ENCODE measurements around the gene ATP2A2. TPM values are rescaled to one million over a fixed set of nuclear protein-coding genes. Genes with fewer than 3 reads are reported as not detected.

The ATP2A2 gene
- total and polyA plus RNA-seq, 2 of the 8 experiments (the other 6 are each of a cell fraction or from before 2014, with no cell fraction given): 86.1 to 271 TPM

GRCh38 chr12:110337912-110338710 is 57.1 kb downstream of the ATP2A2 start:
- DNase-seq (ENCODE audit: low read depth in 1 of 2, low spot score in 2 of 2) (peak in 1 of 2 experiments; percentile 23), FAIRE-seq (no peak)
- ChIA-PET POLR2A (ENCODE audit: partially characterized antibody) (interaction anchor here (0.6 to 1.6 kb wide), 5 partner anchors 9 to 35 kb away, joined by 3 to 5 read pairs (median 4); no protein-coding TSS in a partner anchor), CTCF (ENCODE audit: partially characterized antibody) (interaction anchor here (1.0 to 1.7 kb wide), 4 partner anchors 15 to 93 kb away, joined by 3 to 5 read pairs (median 3); no protein-coding TSS in a partner anchor)
- Histone ChIP-seq H2BK15ac (ENCODE audit: low read length) (no peak overlapping the region), H3K79me2 (ENCODE audit: control insufficient read depth in 1 of 2, insufficient read depth in 2 of 2, low read length in 2 of 2) (no peaks in the 10 kb centered on the region), H3K27me3 (replicated peaks in 1 of 4; ENCODE audit: control insufficient read depth in 3 of 4, extremely low read depth in 1 of 4, insufficient read depth in 3 of 4, low read length in 3 of 4) (no peaks in the 10 kb centered on the region), H3K4me1 (replicated peaks in 1 of 4; ENCODE audit: control insufficient read depth in 3 of 4, insufficient read depth in 4 of 4, low read length in 3 of 4) (no peaks in the 10 kb centered on the region), H3K9ac (replicated peaks in 1 of 4; ENCODE audit: extremely low read depth in 1 of 4, low read depth in 3 of 4, low read length in 3 of 4) (no peak overlapping the region), H2BK120ac (replicated peaks; ENCODE audit: low read depth, low read length) (no peak overlapping the region), H4K91ac (replicated peaks; ENCODE audit: insufficient read length, low read length) (no peak overlapping the region), H3K56ac (replicated peaks; ENCODE audit: insufficient read length, low read depth, low read length) (no peak overlapping the region), H3K36me3 (ENCODE audit: control insufficient read depth in 2 of 4, insufficient read depth in 4 of 4, low read length in 3 of 4) (peaks cover 65 to 99% (median 91%) of the 10 kb centered on the region in 4 experiments), H4K20me1 (replicated peaks in 1 of 2; ENCODE audit: control insufficient read depth in 1 of 2, insufficient read depth in 2 of 2, low read length in 2 of 2) (peaks cover 10 to 12% of the 10 kb centered on the region in 2 experiments), H3K9me3 (ENCODE audit: insufficient read depth in 2 of 2, low read depth in 1 of 2, low read length in 1 of 2) (no peaks in the 10 kb centered on the region), H4K5ac (ENCODE audit: insufficient read length, low read depth, low read length) (no peak overlapping the region), H2BK5ac (ENCODE audit: low read depth, low read length) (no peak overlapping the region; the same call in 1 of the 2 replicates), H2AFZ (ENCODE audit: low read length) (no peak overlapping the region), H3K27ac (ENCODE audit: low read depth, low read length) (no peak overlapping the region), H2BK12ac (ENCODE audit: low read depth, low read length) (no peak overlapping the region), H2AK5ac (ENCODE audit: low read depth, low read length) (no peak overlapping the region), H3K23ac (ENCODE audit: insufficient read length) (no peak overlapping the region), H3K4me3 (ENCODE audit: extremely low read depth in 1 of 4, insufficient read depth in 2 of 4, low read depth in 3 of 4, low read length in 4 of 4) (no peak overlapping the region), H3K23me2 (ENCODE audit: low read depth, low read length) (no peaks in the 10 kb centered on the region), H3K4ac (replicated peaks; ENCODE audit: insufficient read length, low read depth, low read length) (no peak overlapping the region), H3K4me2 (ENCODE audit: insufficient read depth in 1 of 2, low read depth in 2 of 2, low read length in 2 of 2) (no peak overlapping the region), H4K8ac (ENCODE audit: extremely low read depth, insufficient read depth, low read length) (no peak overlapping the region), H3K18ac (ENCODE audit: extremely low read depth, low read length) (no peak overlapping the region), H2BK20ac (ENCODE audit: low read length) (no peak overlapping the region), H3K79me1 (ENCODE audit: low read depth, low read length) (0 out of 2 replicates have a peak, but pooled peaks cover 3% of the 10 kb centered on the region), H3K14ac (ENCODE audit: insufficient read length) (no peak overlapping the region)
- TF ChIP-seq TCF12 (IDR thresholded peaks at IDR 0.05; ENCODE audit: low read depth, low read length) (no peak), POLR2A (IDR thresholded peaks at IDR 0.05; ENCODE audit: control extremely low read depth in 1 of 2, low read depth in 2 of 2, low read length in 2 of 2) (0 out of 3 replicates have a peak, but pooled peaks of 1 of the 2 experiments have one; percentile 21), SP1 (IDR thresholded peaks at IDR 0.05; ENCODE audit: low read depth, low read length) (no peak), CHD2 (IDR thresholded peaks at IDR 0.05; ENCODE audit: low read length) (no peak), E2F6 (IDR thresholded peaks at IDR 0.05) (no peak)
- 90% methylated on average over 11 of the region's 11 CpGs; no CpG with 5 or more reads in 1 of the 2 experiments for WGBS, 2 experiments (ENCODE audit: extremely low coverage in 1 of 2, insufficient coverage in 1 of 2, insufficient read length in 1 of 2, insufficient replicate concordance in 2 of 2, low coverage in 1 of 2, low lambda C conversion rate in 2 of 2, missing lambda C conversion rate in 1 of 2)
